Right lung (tissue), 5 donors: ENCODE results near the gene UAP1. TPM values are rescaled to one million over a fixed set of nuclear protein-coding genes. Genes with fewer than 3 reads are reported as not detected.

Source experiments
- DNase-seq, 2 donors: peaks; one replicate each; pipeline ENCODE4 v3.0.0-alpha.2; 2013
- polyA plus RNA-seq, 5 donors: library from polyadenylated mRNA; unstranded; fragments of 120-200 nt; gene quantifications; one replicate each; pipeline versions ENCODE4 v1.2.1 to v1.2.3, GENCODE V29; 2013; ENCODE audit warnings: inconsistent platforms in 1 of 5, low replicate concordance in 1 of 5; ENCODE audit not compliant: insufficient read length in 5 of 5, insufficient read depth in 1 of 5

The UAP1 gene
- polyA plus RNA-seq, 5 donors: 34.1 to 43.1 (median 38.5) TPM

DNA sequence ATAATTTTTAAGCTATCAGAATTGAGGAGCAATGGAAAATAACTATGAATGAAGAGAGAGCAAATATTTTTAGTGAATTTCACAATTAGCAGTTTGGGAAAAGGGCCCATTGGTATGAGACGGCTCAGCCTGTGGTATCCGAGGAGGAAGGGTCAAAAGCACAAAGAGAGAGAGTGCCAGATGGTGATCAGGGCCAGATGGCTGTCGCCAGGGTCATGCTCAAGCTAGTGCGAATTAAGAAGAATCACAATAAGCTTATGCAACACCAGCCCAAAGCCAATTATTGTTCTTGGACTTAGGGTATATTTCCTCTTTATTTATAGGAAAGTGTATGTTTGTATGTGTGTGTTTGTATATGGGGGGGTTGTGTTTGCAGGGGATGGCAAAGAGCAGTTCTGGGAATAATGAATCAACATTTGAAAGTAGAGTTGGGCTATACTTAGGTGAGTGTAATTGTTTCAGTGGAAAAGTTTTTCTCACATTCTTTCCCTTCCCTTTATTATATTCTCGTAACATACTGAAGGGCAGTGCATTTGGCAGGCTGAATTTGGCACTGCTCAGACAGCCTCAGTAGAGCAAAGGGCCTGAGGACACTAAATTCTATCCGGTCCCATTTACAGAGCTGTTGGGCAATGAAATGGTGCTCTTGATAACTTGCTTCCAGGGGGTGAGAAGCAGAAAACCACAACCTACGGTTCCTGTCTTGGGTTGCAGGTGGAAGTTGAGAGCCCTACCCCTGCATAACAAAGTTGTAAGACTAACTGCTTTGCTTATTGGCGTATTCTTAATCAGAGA lies 51.3 kb downstream of the UAP1 start:
- peak in 1 of 2 donors; percentile 60 for DNase-seq

GRCh38 chr1:162616848-162617247 lies 55.3 kb downstream of the UAP1 start:
- no peak for DNase-seq

DNA sequence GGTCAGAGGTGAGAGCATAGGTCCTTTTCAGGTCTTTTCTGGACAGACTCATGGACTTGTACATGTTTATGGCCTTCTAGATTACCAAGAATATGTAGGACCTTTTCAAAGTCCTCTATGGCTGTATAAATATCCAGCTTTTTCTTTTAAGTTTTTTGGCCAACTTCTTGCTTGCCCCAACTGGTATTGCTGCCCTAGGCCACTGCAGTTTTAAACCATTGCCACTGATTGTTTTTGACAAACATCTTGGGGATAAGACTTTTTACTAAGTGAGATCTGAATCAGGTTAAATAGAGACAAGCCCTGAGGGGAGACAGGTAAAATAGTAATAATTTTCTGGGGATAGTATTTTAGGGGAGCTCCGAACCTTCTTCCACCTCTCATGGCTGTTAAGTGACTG lies 56.0 kb downstream of the UAP1 start:
- no peak for DNase-seq

GRCh38 chr1:162619076-162619475 lies 57.6 kb downstream of the UAP1 start:
- no peak for DNase-seq

DNA sequence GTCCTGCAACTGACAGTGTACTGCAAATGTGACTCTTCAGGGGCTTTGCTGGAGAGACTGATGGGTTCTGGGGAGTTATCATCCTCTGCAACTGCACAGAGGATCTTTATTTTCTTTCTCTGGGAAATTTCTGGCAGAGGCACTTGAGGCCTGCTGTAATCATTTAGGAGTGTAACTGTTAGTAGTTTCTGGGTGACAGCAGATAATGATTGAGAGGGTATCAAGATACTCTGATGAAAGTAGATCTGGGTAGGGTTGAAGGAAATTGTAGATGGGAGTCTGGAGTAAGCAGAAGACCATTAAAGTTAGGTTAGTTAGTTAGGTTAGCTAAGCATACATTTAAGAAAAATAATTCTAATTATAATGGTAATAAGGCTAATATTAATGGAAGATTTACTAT lies 59.7 kb downstream of the UAP1 start:
- no peak for DNase-seq

DNA sequence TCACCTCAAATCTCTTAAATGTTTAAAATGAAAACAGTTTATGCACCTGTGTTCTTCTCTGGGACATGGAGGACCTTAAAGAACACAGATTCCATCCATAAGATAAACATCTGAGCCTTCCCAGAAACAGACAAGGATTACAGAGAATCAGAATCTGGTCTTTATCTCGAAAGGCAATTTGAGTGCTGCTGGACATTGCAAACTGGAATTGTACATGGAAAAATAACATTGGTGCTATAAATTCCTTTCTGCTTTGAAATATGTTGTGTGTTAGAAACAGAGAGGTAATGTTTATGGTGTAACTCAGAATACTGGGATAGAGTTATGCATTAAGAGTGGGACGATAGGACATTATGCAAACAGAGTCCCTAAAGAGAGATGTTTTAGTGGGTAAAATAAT lies 64.2 kb downstream of the UAP1 start:
- DNase-seq: no peak

DNA sequence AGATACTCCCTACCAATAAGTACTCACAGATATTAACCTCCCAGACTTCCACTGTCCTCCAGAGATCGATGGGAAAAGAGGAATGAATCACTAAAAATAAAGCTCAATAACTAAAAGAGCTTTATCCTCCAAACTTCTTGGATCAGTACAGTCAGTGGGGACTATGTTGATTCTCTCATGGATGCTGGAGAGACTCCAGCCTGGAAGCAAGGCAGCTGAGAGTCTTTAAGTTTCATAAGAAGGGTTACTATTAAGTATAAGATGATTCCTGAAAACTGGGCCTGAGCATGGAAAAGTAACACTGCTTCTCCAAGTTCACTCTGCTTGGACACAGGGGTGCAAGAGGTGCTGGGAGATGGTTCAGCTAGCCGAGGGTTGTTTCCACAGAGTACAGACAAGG lies 64.6 kb downstream of the UAP1 start:
- DNase-seq: peak in 1 of 2 donors; percentile 58

DNA sequence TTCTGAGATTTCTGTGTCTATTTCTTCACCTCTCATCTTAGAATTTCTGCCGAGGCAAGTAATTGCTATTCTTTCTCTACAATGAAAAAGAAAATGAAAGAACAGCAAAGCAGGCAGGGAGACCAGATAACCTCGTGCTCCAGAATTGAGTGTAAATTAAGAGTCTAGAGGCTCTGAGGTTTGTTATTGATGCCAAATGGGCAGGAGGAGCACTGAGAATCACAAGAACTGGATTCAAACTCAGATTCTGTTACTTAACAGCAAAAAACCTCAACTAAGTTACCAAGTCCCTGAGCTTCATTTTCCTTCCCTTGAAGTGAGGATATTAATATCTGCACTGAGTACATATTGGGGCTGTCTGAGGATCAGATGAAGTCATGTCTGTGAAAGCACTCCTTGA lies 65.2 kb downstream of the UAP1 start:
- no peak for DNase-seq

GRCh38 chr1:162627662-162628296 lies 66.3 kb downstream of the UAP1 start:
- no peak for DNase-seq

DNA sequence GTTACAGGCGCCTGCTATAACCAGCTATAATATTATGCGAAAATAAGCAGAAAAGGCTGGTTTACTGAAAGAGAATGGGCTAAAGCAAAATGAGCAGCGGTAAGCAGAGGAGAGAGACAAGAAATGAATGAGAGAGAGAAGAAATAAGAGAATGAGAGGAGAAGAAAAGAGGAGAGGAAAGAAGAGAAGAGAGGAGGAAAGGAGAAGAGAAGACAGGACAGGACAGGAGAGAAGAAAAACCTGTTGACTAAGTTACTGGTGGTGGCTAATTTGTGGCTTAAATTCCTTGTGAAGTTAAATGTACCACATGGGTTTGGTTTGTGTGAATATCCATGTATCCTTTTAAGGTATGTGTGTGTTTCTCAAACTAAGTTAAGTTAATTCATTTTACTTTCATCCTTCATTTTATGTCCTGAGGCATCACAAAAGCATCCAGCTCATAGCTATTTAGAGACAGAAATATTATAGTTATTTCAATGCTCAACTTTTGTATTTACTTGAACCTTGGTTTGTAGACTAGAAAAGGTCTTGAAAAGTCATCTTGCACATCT lies 67.6 kb downstream of the UAP1 start:
- DNase-seq: no peak

DNA sequence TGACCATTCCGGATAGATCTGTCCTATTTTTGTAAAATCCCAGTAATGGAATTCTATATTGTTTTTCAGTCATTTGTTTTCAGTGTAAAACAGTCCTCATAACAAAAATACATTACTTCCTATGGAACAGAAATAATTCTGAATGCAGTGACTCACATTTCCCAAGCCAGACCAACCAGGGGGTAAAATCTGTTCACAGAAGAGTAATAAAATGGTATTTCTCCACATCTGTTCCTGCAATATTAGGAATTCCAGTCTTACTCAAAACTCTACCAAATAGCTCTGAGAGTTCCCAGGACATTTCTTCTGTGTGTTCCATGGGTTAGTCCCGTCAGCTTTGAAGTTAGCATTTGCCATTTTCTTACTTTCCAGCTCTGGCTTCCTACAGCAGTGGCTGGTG lies 68.1 kb downstream of the UAP1 start:
- no peak for DNase-seq

GRCh38 chr1:162631546-162632191 lies 70.1 kb downstream of the UAP1 start:
- peak; percentile 59 to 74 for DNase-seq

- DNase-seq: peak; percentile 82 to 87
These were observed 70.7 kb downstream of the UAP1 start, which contains the start of gene DDR2 for GRCh38 chr1:162632217-162632666. DDR2 (plus strand) TSS chr1:162632464; CDS start chr1:162719064, 86,600 bp downstream.

- peak in 1 of 2 donors; percentile 66 for DNase-seq
These were observed 71.2 kb downstream of the UAP1 start for GRCh38 chr1:162632698-162633080.

DNA sequence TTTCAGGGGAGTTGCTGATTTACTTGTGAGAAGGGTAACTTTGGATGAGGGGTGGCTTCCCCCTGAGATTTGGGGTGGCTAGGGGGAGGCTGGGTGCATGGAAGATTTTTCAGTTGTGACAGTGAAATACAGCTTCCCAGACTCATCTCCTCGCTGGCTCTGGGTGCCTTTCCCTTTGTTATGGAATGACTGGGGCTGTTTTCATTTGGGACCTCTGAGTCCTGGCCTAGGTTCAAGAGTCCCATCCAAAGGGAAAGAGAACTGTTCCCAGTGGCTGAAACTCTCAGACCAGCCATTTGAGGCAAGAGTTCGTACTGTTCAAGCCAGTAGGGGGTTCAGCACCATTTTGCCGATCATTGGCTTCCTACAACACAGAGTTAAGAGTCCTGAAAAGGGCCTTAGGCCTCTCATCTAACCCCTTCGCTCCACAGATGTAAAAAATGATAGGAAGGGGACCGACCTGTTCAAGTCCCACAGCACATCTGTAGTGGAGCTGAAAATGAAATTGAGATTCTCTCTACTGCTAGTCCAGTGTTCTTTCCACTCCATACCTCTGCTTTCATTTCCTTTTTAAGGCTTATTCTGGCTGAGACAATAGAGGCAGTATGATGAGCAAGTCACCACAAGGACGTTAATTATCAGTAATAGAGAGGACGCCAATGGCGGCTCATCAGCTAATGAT lies 71.7 kb downstream of the UAP1 start:
- no peak for DNase-seq

GRCh38 chr1:162635418-162635817 lies 73.9 kb downstream of the UAP1 start:
- no peak for DNase-seq

GRCh38 chr1:162639718-162640117 lies 78.2 kb downstream of the UAP1 start:
- no peak for DNase-seq

DNA sequence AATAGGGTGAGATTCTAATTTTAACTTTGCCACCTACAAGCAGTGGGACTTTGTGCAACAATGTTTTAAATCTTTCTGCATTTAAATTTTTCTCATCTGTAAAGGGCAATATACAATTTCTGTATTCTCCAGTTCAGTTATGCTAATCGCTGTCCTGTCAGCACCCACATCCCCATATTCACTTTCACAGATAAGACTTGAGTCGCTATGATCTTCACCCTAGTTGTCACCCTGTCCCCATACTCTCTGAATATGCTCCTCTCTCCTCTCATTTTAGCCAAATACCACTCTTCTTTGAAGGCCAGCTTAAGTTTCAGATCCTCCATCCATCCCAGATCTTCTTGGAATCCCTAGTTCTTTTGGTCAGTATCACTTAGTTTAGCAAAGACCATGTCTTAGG lies 79.6 kb downstream of the UAP1 start:
- DNase-seq: no peak

- no peak for DNase-seq
These were observed 83.4 kb downstream of the UAP1 start for GRCh38 chr1:162644986-162645314.

- DNase-seq: no peak
These were observed 84.1 kb downstream of the UAP1 start for GRCh38 chr1:162645666-162646065.

- DNase-seq: no peak
These were observed 88.1 kb downstream of the UAP1 start for GRCh38 chr1:162649583-162649982.
